Activated T-cell treated with anti-CD3 and anti-CD28 coated beads for 24 hours (primary cell): Measurements from ENCODE around the gene ZNRF1.
"Not testable (repeated sequence)": the region's sequence is repeated elsewhere in the genome, so short reads cannot be mapped to it uniquely, and the experiment has no call there.

Experiments
- DNase-seq: peaks from one replicate; pipeline ENCODE4 v3.0.0-alpha.2; 2020; ENCODE audit warnings: low read depth

ZNRF1 gene

GRCh38 chr16:74998481-74999218 lies at the start of gene ZNRF1:
TSS of gene ZNRF1 (plus strand) at chr16:74999024. CDS start at chr16:74999672, 648 bp downstream.
- peak; percentile 76 for DNase-seq

- no peak for DNase-seq
Measured at GRCh38 chr16:74949309-74949708, 49.5 kb upstream of the ZNRF1 start.

- DNase-seq = no peak
Measured at GRCh38 chr16:74950511-74950910, 48.3 kb upstream of the ZNRF1 start.

GRCh38 chr16:74951206-74951605 lies 47.6 kb upstream of the ZNRF1 start:
- no peak for DNase-seq

- no peak for DNase-seq
Measured at GRCh38 chr16:74951681-74952080, 47.1 kb upstream of the ZNRF1 start.

GRCh38 chr16:74954763-74955162 lies 44.1 kb upstream of the ZNRF1 start:
- DNase-seq = no peak

- DNase-seq = no peak
Measured at GRCh38 chr16:74973304-74973703, 25.5 kb upstream of the ZNRF1 start.

GRCh38 chr16:74975591-74975990 lies 23.2 kb upstream of the ZNRF1 start:
- no peak for DNase-seq

- no peak for DNase-seq
Measured at GRCh38 chr16:74982256-74982655, 16.6 kb upstream of the ZNRF1 start.

- DNase-seq = no peak
Measured at GRCh38 chr16:74984194-74984528, 14.7 kb upstream of the ZNRF1 start.

- peak; percentile 98 for DNase-seq
Measured at GRCh38 chr16:74984529-74985296, 14.1 kb upstream of the ZNRF1 start, which contains the start of gene WDR59. TSS of gene WDR59 (minus strand) at chr16:74985123. CDS start at chr16:74985017, 106 bp downstream.

- no peak for DNase-seq
Measured at GRCh38 chr16:74987027-74987681, 11.7 kb upstream of the ZNRF1 start.

GRCh38 chr16:74989864-74990263 lies 9.0 kb upstream of the ZNRF1 start:
- DNase-seq = not testable (repeated sequence)

GRCh38 chr16:74990832-74991231 lies 8.0 kb upstream of the ZNRF1 start:
- DNase-seq = no peak

- no peak for DNase-seq
Measured at GRCh38 chr16:74991268-74991592, 7.6 kb upstream of the ZNRF1 start.

GRCh38 chr16:74991593-74992403 lies 7.0 kb upstream of the ZNRF1 start:
- no peak for DNase-seq

- DNase-seq = no peak
Measured at GRCh38 chr16:74995986-74996385, 2.8 kb upstream of the ZNRF1 start.

GRCh38 chr16:74997042-74997491 lies 1.8 kb upstream of the ZNRF1 start:
- DNase-seq = no peak

- DNase-seq = no peak
Measured at GRCh38 chr16:74999219-74999608, 390 bp downstream of the ZNRF1 start.

GRCh38 chr16:74999609-75000480 lies 1.0 kb downstream of the ZNRF1 start:
- DNase-seq = peak; percentile 28

- DNase-seq = no peak
Measured at GRCh38 chr16:75000481-75001081, 1.8 kb downstream of the ZNRF1 start.
